ENCODE data around the gene LRMDA. TPM values are rescaled to one million over a fixed set of nuclear protein-coding genes. Genes with fewer than 3 reads are reported as not detected.

LRMDA gene
- total and polyA plus RNA-seq, 12 donors: 30.7 to 132 (median 78.1) TPM

GRCh38 chr10:76012716-76013327 lies 581.4 kb downstream of the LRMDA start:
- WGBS, 4 donors: 91 to 97% (median 94%) methylated on average over 7 of the region's 7 CpGs
- Histone ChIP-seq H3K27ac (no peak overlapping the region), H3K4me1 (replicated peaks in 1 of 2) (no peaks in the 10 kb centered on the region), H3K36me3 (replicated peaks in 1 of 2) (no peaks in the 10 kb centered on the region), H3K4me3 (no peak overlapping the region), H3K9me3 (replicated peaks in 1 of 3) (no peaks in the 10 kb centered on the region), H3K27me3 (no peaks in the 10 kb centered on the region)
- intact Hi-C loops (cut with DNase I): no loop called here
- no peak for TF ChIP-seq POLR2A (IDR thresholded peaks at IDR 0.05)
- TF ChIP-seq CTCF (IDR thresholded peaks at IDR 0.05): no peak
- DNase-seq: no peak

GRCh38 chr10:76015245-76015644 lies 583.8 kb downstream of the LRMDA start:
- intact Hi-C loops (cut with DNase I): no loop called here
- H3K27ac ChIP-seq: no peak overlapping the region
- H3K9me3 ChIP-seq (replicated peaks in 1 of 3): no peaks in the 10 kb centered on the region
- H3K36me3 ChIP-seq (replicated peaks in 1 of 2): no peaks in the 10 kb centered on the region
- H3K27me3 ChIP-seq: no peaks in the 10 kb centered on the region
- no peak for DNase-seq
- TF ChIP-seq POLR2A (IDR thresholded peaks at IDR 0.05) (no peak), CTCF (IDR thresholded peaks at IDR 0.05) (no peak)
- no peaks in the 10 kb centered on the region for H3K4me1 ChIP-seq (replicated peaks in 1 of 2)
- 62 to 83% (median 71%) methylated on average over 5 of the region's 5 CpGs for WGBS, 4 donors
- H3K4me3 ChIP-seq: no peak overlapping the region

GRCh38 chr10:76017026-76017732 lies 585.8 kb downstream of the LRMDA start:
- H3K4me3 ChIP-seq: no peak overlapping the region
- intact Hi-C loops (cut with DNase I): no loop called here
- TF ChIP-seq CTCF (IDR thresholded peaks at IDR 0.05): no peak
- TF ChIP-seq POLR2A (IDR thresholded peaks at IDR 0.05): no peak
- H3K4me1 ChIP-seq (replicated peaks in 1 of 2): no peaks in the 10 kb centered on the region
- DNase-seq: no peak
- 92 to 97% (median 96%) methylated on average over 14 of the region's 14 CpGs for WGBS, 4 donors
- H3K9me3 ChIP-seq (replicated peaks in 1 of 3): no peaks in the 10 kb centered on the region
- H3K27ac ChIP-seq: no peak overlapping the region
- no peaks in the 10 kb centered on the region for H3K36me3 ChIP-seq (replicated peaks in 1 of 2)
- H3K27me3 ChIP-seq: no peaks in the 10 kb centered on the region

- TF ChIP-seq POLR2A (IDR thresholded peaks at IDR 0.05) (no peak), CTCF (IDR thresholded peaks at IDR 0.05) (no peak)
- 73 to 81% (median 76%) methylated on average over 6 of the region's 6 CpGs for WGBS, 4 donors
- Histone ChIP-seq H3K4me1 (replicated peaks in 1 of 2) (no peaks in the 10 kb centered on the region), H3K4me3 (no peak overlapping the region), H3K36me3 (replicated peaks in 1 of 2) (no peaks in the 10 kb centered on the region), H3K9me3 (replicated peaks in 1 of 3) (no peaks in the 10 kb centered on the region), H3K27me3 (no peaks in the 10 kb centered on the region), H3K27ac (no peak overlapping the region)
- intact Hi-C loops (cut with DNase I): no loop called here
- no peak for DNase-seq
Measured at GRCh38 chr10:76017733-76018433, 586.5 kb downstream of the LRMDA start.

Data from adrenal gland (tissue), 12 donors.